Ishikawa (cell line): ENCODE data around the gene ZIM2.

Experiments
- CEBPB ChIP-seq: IDR thresholded peaks from 2 replicates; pipeline ENCODE4 v1.6.1; 2012
- CREB1 ChIP-seq: IDR thresholded peaks from 2 replicates; pipeline ENCODE4 v1.6.1; 2012; ENCODE audit warnings: low read depth
- MAX ChIP-seq: IDR thresholded peaks from 2 replicates; pipeline ENCODE4 v1.6.1; 2012
- NFIC ChIP-seq: IDR thresholded peaks from 2 replicates; pipeline ENCODE4 v1.6.1; 2012
- RAD21 ChIP-seq: IDR thresholded peaks from 2 replicates; pipeline ENCODE4 v1.6.1; 2012; ENCODE audit warnings: low read depth
- REST ChIP-seq: IDR thresholded peaks from 2 replicates; pipeline ENCODE4 v1.6.1; 2012; ENCODE audit warnings: low read depth, mild to moderate bottlenecking
- USF1 ChIP-seq: IDR thresholded peaks from 2 replicates; pipeline ENCODE4 v1.6.1; 2012
- YY1 ChIP-seq: IDR thresholded peaks from 2 replicates; pipeline ENCODE4 v1.6.1; 2012; ENCODE audit warnings: low read depth

DNA sequence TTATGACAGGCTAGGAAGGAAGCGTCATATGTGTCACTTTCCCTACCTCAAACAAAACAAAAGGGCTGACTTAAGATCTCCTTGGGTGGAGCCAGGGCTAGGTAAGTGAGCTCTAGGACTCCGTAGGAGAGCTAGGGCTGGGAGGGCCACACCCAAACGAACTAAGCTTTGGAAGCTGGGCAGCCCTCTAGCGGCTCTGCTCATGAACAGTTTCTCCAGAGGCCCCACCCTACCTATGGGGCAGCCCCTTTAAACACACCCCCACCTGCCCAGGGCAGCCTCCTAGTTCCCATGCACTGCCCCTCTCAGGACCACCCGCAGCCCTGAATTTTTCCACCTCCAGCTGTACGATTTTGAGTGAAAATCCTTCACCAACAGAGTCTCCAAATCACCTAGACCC, 3.5 kb downstream of the ZIM2 start:
- TF ChIP-seq NFIC (no peak), REST (no peak), YY1 (no peak), RAD21 (no peak), CREB1 (no peak), USF1 (no peak), MAX (no peak), CEBPB (no peak)
